ENCODE results near the gene ZNF324B. TPM values are rescaled to one million over a fixed set of nuclear protein-coding genes. Genes with fewer than 3 reads are reported as not detected.

The ZNF324B gene
- total and polyA plus RNA-seq, 10 of the 15 experiments (the other 5 are each of a cell fraction or from before 2014, with no cell fraction given): 0.11 to 12.8 (median 4.0) TPM

GRCh38 chr19:58460039-58460438 is 8.6 kb downstream of the ZNF324B start:
- no peak for FAIRE-seq

More at GRCh38 chr19:58460039-58460438, 8.6 kb downstream of the ZNF324B start:
- RAD21 ChIA-PET (ENCODE audit: unreplicated experiment): interaction anchor here (0.6 kb wide), 1 partner anchor 277 kb away, joined by 3 read pairs; the partner anchor contains the start of gene ZNF274
- Histone ChIP-seq H3K9ac (ENCODE audit: control insufficient read depth, insufficient read depth, low read length) (no peak overlapping the region), H3K9me3 (replicated peaks; ENCODE audit: control insufficient read depth, insufficient read depth, low read length) (no peaks in the 10 kb centered on the region), H3K27me3 (replicated peaks in 1 of 2; ENCODE audit: control insufficient read depth in 2 of 2, insufficient read depth in 2 of 2, low read length in 1 of 2) (no peaks in the 10 kb centered on the region), H3K4me2 (ENCODE audit: control insufficient read depth, insufficient read depth) (no peak overlapping the region), H4K20me1 (ENCODE audit: control insufficient read depth, insufficient read depth) (no peaks in the 10 kb centered on the region), H3K27ac (ENCODE audit: control insufficient read depth, insufficient read depth) (no peak overlapping the region), H3K79me2 (ENCODE audit: control insufficient read depth, insufficient read depth, low read length) (no peaks in the 10 kb centered on the region), H3K36me3 (ENCODE audit: control insufficient read depth in 2 of 2, insufficient read depth in 2 of 2, low read length in 1 of 2) (peaks cover 0 to 2% of the 10 kb centered on the region in 2 experiments; a peak in 1 of 4 replicates), H2AFZ (ENCODE audit: control insufficient read depth, low read depth, low read length) (no peak overlapping the region), H3K4me1 (ENCODE audit: control insufficient read depth, insufficient read depth, low read length) (peaks cover 4% of the 10 kb centered on the region; the same call in 1 of the 2 replicates), H3K4me3 (no peak overlapping the region)
- POLR2A ChIA-PET: interaction anchor here (1.4 kb wide), 1 partner anchor 9 kb away, joined by 7 read pairs; the partner anchor contains the start of gene ZNF324B
- TF ChIP-seq SMARCA5 (IDR thresholded peaks at IDR 0.05) (no peak), KDM1A (IDR thresholded peaks at IDR 0.05; ENCODE audit: borderline replicate concordance) (no peak), BRCA1 (IDR thresholded peaks at IDR 0.05; ENCODE audit: low read depth, low read length) (no peak), MEF2B (IDR thresholded peaks at IDR 0.05; ENCODE audit: partially characterized antibody, poor library complexity, severe bottlenecking) (no peak), NFXL1 (IDR thresholded peaks at IDR 0.05; ENCODE audit: borderline replicate concordance) (no peak), ZBTB4 (CRISPR knock-in tag; IDR thresholded peaks at IDR 0.05) (no peak), NFYB (IDR thresholded peaks at IDR 0.05; ENCODE audit: insufficient read depth, low read depth, low read length) (no peak), JUNB (IDR thresholded peaks at IDR 0.05) (no peak), SREBF1 (IDR thresholded peaks at IDR 0.05; ENCODE audit: low read length) (no peak), PAX8 (IDR thresholded peaks at IDR 0.05) (no peak), CTCF (IDR thresholded peaks at IDR 0.05 in 2 of 3, conservative IDR thresholded peaks at IDR 0.05 in 1 of 3; ENCODE audit: control insufficient read depth in 2 of 3, extremely low read depth in 1 of 3, insufficient read depth in 1 of 3, low read depth in 3 of 3, low read length in 3 of 3) (no peak), RAD51 (IDR thresholded peaks at IDR 0.05) (no peak), ETV6 (conservative IDR thresholded peaks at IDR 0.05 in 1 of 2, IDR thresholded peaks at IDR 0.05 in 1 of 2; ENCODE audit: borderline replicate concordance in 1 of 2, low read depth in 1 of 2) (no peak), JUND (IDR thresholded peaks at IDR 0.05; ENCODE audit: low read depth, low read length) (no peak), DPF2 (IDR thresholded peaks at IDR 0.05) (no peak), ATF7 (IDR thresholded peaks at IDR 0.05; ENCODE audit: low read depth) (no peak), ZNF207 (IDR thresholded peaks at IDR 0.05; ENCODE audit: borderline replicate concordance) (no peak), SUPT20H (IDR thresholded peaks at IDR 0.05; ENCODE audit: borderline replicate concordance, control insufficient read depth, low read depth, low read length) (no peak)
- BruUV-seq (replicated peaks): no TSS peak
- CTCF ChIA-PET: no interaction called here
- intact Hi-C loops (cut with micrococcal nuclease; ENCODE audit: unreplicated experiment): no loop called here
- in situ Hi-C loops (cut with MboI): no loop called here
- SMC1A ChIA-PET (ENCODE audit: uncharacterized antibody, unreplicated experiment): interaction anchor here (1.0 kb wide), 1 partner anchor 25 kb away, joined by 3 read pairs; no protein-coding TSS in a partner anchor
- ATAC-seq (no peak), DNase-seq (ENCODE audit: low read depth, low spot score) (no peak)
- WGBS (ENCODE audit: insufficient coverage, insufficient replicate concordance, low lambda C conversion rate, missing lambda C conversion rate): 98% methylated on average over 2 of the region's 2 CpGs
